ENCODE results near the gene TMEM184C.

Gene TMEM184C

GRCh38 chr4:147617173-147617840, at the start of gene TMEM184C:
Gene TMEM184C, plus strand, starts transcription at chr4:147617397. Its CDS starts 560 bp downstream, at chr4:147617957.
- H3K4me3 ChIP-seq (ENCODE audit: low read depth, low read length) = peak within 1 kb of the TSS; percentile 80
- no peak for TF ChIP-seq CTCF (IDR thresholded peaks at IDR 0.05; ENCODE audit: borderline replicate concordance, insufficient read depth, low read depth, low read length)

GRCh38 chr4:147570616-147571015, 46.6 kb upstream of the TMEM184C start:
- no peak for TF ChIP-seq CTCF (IDR thresholded peaks at IDR 0.05; ENCODE audit: borderline replicate concordance, insufficient read depth, low read depth, low read length)
- no peak overlapping the region for H3K4me3 ChIP-seq (ENCODE audit: low read depth, low read length)

GRCh38 chr4:147571036-147571770, 46.0 kb upstream of the TMEM184C start:
- TF ChIP-seq CTCF (IDR thresholded peaks at IDR 0.05; ENCODE audit: borderline replicate concordance, insufficient read depth, low read depth, low read length) = no peak
- H3K4me3 ChIP-seq (ENCODE audit: low read depth, low read length) = no peak overlapping the region

- TF ChIP-seq CTCF (IDR thresholded peaks at IDR 0.05; ENCODE audit: borderline replicate concordance, insufficient read depth, low read depth, low read length) = no peak
These were observed 41.1 kb upstream of the TMEM184C start for GRCh38 chr4:147576084-147576483.

GRCh38 chr4:147578051-147578476, 39.1 kb upstream of the TMEM184C start:
- no peak overlapping the region for H3K4me3 ChIP-seq (ENCODE audit: low read depth, low read length)
- no peak for TF ChIP-seq CTCF (IDR thresholded peaks at IDR 0.05; ENCODE audit: borderline replicate concordance, insufficient read depth, low read depth, low read length)

More at GRCh38 chr4:147576084-147576483, 41.1 kb upstream of the TMEM184C start:
- no peak overlapping the region for H3K4me3 ChIP-seq (ENCODE audit: low read depth, low read length)

GRCh38 chr4:147578593-147578992, 38.6 kb upstream of the TMEM184C start:
- H3K4me3 ChIP-seq (ENCODE audit: low read depth, low read length) = no peak overlapping the region
- TF ChIP-seq CTCF (IDR thresholded peaks at IDR 0.05; ENCODE audit: borderline replicate concordance, insufficient read depth, low read depth, low read length) = no peak

GRCh38 chr4:147580396-147580795, 36.8 kb upstream of the TMEM184C start:
- no peak for TF ChIP-seq CTCF (IDR thresholded peaks at IDR 0.05; ENCODE audit: borderline replicate concordance, insufficient read depth, low read depth, low read length)
- H3K4me3 ChIP-seq (ENCODE audit: low read depth, low read length) = no peak overlapping the region
